ENCODE results near the gene TSBP1. TPM values are rescaled to one million over a fixed set of nuclear protein-coding genes. Genes with fewer than 3 reads are reported as not detected.
A peak's percentile ranks its signal among the peaks of the same experiment; 100 is the strongest.
"Not testable (repeated sequence)": the region's sequence is repeated elsewhere in the genome, so short reads cannot be mapped to it uniquely, and the experiment has no call there.

The TSBP1 gene
- total RNA-seq, 1 donor from 2014 or later: not detected

- H3K27ac Mint-ChIP-seq: peak overlapping the region; percentile 42
- H3K9me3 Mint-ChIP-seq (ENCODE audit: low read depth): peaks cover 3% of the 10 kb centered on the region
- H3K4me1 Mint-ChIP-seq (ENCODE audit: low read depth): peaks cover 11% of the 10 kb centered on the region
- no peak for TF ChIP-seq CTCF (IDR thresholded peaks at IDR 0.05; ENCODE audit: unreplicated experiment)
- H3K27me3 Mint-ChIP-seq: peaks cover under 1% of the 10 kb centered on the region
- H3K36me3 Mint-ChIP-seq (ENCODE audit: insufficient read depth): no peaks in the 10 kb centered on the region
- DNase-seq (ENCODE audit: low spot score, unreplicated experiment): no peak
- H3K4me3 Mint-ChIP-seq (ENCODE audit: low read depth): no peak overlapping the region
Measured at GRCh38 chr6:32371229-32371628, 474 bp downstream of the TSBP1 start.

GRCh38 chr6:32370505-32370904, 1.2 kb downstream of the TSBP1 start:
- Mint-ChIP-seq H3K4me1 (ENCODE audit: low read depth) (peaks cover 11% of the 10 kb centered on the region), H3K4me3 (ENCODE audit: low read depth) (no peak overlapping the region), H3K27me3 (no peaks in the 10 kb centered on the region), H3K36me3 (ENCODE audit: insufficient read depth) (no peaks in the 10 kb centered on the region), H3K9me3 (ENCODE audit: low read depth) (peaks cover 3% of the 10 kb centered on the region), H3K27ac (no peak overlapping the region)
- no peak for TF ChIP-seq CTCF (IDR thresholded peaks at IDR 0.05; ENCODE audit: unreplicated experiment)
- DNase-seq (ENCODE audit: low spot score, unreplicated experiment): no peak

GRCh38 chr6:32369660-32370059, 2.0 kb downstream of the TSBP1 start:
- Mint-ChIP-seq H3K4me1 (ENCODE audit: low read depth) (peaks cover 11% of the 10 kb centered on the region), H3K27me3 (peaks cover 3% of the 10 kb centered on the region), H3K4me3 (ENCODE audit: low read depth) (no peak overlapping the region), H3K36me3 (ENCODE audit: insufficient read depth) (no peaks in the 10 kb centered on the region), H3K9me3 (ENCODE audit: low read depth) (peaks cover 3% of the 10 kb centered on the region), H3K27ac (no peak overlapping the region)
- TF ChIP-seq CTCF (IDR thresholded peaks at IDR 0.05; ENCODE audit: unreplicated experiment): no peak
- DNase-seq (ENCODE audit: low spot score, unreplicated experiment): no peak

GRCh38 chr6:32367644-32368043, 4.1 kb downstream of the TSBP1 start:
- no peak overlapping the region for H3K27ac Mint-ChIP-seq
- H3K9me3 Mint-ChIP-seq (ENCODE audit: low read depth): peaks cover 6% of the 10 kb centered on the region
- H3K4me3 Mint-ChIP-seq (ENCODE audit: low read depth): no peak overlapping the region
- H3K36me3 Mint-ChIP-seq (ENCODE audit: insufficient read depth): no peaks in the 10 kb centered on the region
- peaks cover 3% of the 10 kb centered on the region for H3K27me3 Mint-ChIP-seq
- H3K4me1 Mint-ChIP-seq (ENCODE audit: low read depth): peaks cover 3% of the 10 kb centered on the region
- DNase-seq (ENCODE audit: low spot score, unreplicated experiment): no peak
- TF ChIP-seq CTCF (IDR thresholded peaks at IDR 0.05; ENCODE audit: unreplicated experiment): no peak

- H3K4me1 Mint-ChIP-seq (ENCODE audit: low read depth); H3K9me3 Mint-ChIP-seq (ENCODE audit: low read depth); H3K36me3 Mint-ChIP-seq (ENCODE audit: insufficient read depth); DNase-seq (ENCODE audit: low spot score, unreplicated experiment); H3K4me3 Mint-ChIP-seq (ENCODE audit: low read depth); H3K27ac Mint-ChIP-seq; H3K27me3 Mint-ChIP-seq: not testable (repeated sequence)
Measured at GRCh38 chr6:32359225-32359624, 12.5 kb downstream of the TSBP1 start.

GRCh38 chr6:32358548-32358947, 13.2 kb downstream of the TSBP1 start:
- H3K4me3 Mint-ChIP-seq (ENCODE audit: low read depth); H3K9me3 Mint-ChIP-seq (ENCODE audit: low read depth); DNase-seq (ENCODE audit: low spot score, unreplicated experiment); H3K27me3 Mint-ChIP-seq; H3K36me3 Mint-ChIP-seq (ENCODE audit: insufficient read depth); H3K27ac Mint-ChIP-seq; H3K4me1 Mint-ChIP-seq (ENCODE audit: low read depth): not testable (repeated sequence)

Measured in progenitor cell of endocrine pancreas (in vitro differentiated cells).